Colonic mucosa (tissue), 4 donors: ENCODE results near the gene DIP2C. TPM values are rescaled to one million over a fixed set of nuclear protein-coding genes. Genes with fewer than 3 reads are reported as not detected.

Experiments
- DNase-seq: peaks from one replicate; pipeline ENCODE4 v3.0.0-alpha.2; 2020
- H3K27ac ChIP-seq: fragments of 200-600 bp; one replicate; pipeline ENCODE4 v1.8.0; 2021
- H3K27me3 ChIP-seq: fragments of 200-600 bp; one replicate; pipeline ENCODE4 v1.8.0; 2021
- H3K36me3 ChIP-seq: fragments of 200-600 bp; one replicate; pipeline ENCODE4 v1.8.0; 2021
- H3K4me1 ChIP-seq: fragments of 200-600 bp; one replicate; pipeline ENCODE4 v1.8.0; 2021; ENCODE audit warnings: mild to moderate bottlenecking
- H3K4me3 ChIP-seq: fragments of 200-600 bp; one replicate; pipeline ENCODE4 v1.8.0; 2021
- H3K9ac ChIP-seq, 2 donors: one replicate each; pipeline ENCODE4 v1.7.0; 2013; ENCODE audit warnings: control low read depth in 2 of 2, low read depth in 2 of 2, low read length in 2 of 2
- H3K9me3 ChIP-seq: fragments of 200-600 bp; one replicate; pipeline ENCODE4 v1.8.0; 2021
- CTCF ChIP-seq: fragments of 200-600 bp; IDR thresholded peaks from one replicate; pipeline ENCODE4 v1.8.0; 2022; ENCODE audit warnings: antibody characterized with exemption, mild to moderate bottlenecking
- intact Hi-C: fragments of 100-400 bp; cut with DNase I; formaldehyde crosslinking; loops from one replicate; pipeline ENCODE4 v1.14.1; 2022
- total RNA-seq, 2 donors: library from RNA; stranded (reverse); fragmentation: NEBNext Ultra II Directional in 1 of 2; extraction: Animal tissue kit (Norgen Biotek cat#: 25700) in 1 of 2; gene quantifications; one replicate each; pipeline ENCODE4 v1.2.1, GENCODE V29; 2021
- donor health status: healthy.
- donor health status: DM: no; HTN: no; CAD: no.
- donor health status: DM: no; HTN: no; CAD: no.

DIP2C gene
- total RNA-seq, 2 donors from 2014 or later, result 7.6 to 11.2 TPM

- H3K9me3 ChIP-seq, result no peaks in the 10 kb centered on the region
- H3K9ac ChIP-seq, result no peak overlapping the region
- no peak overlapping the region for H3K4me3 ChIP-seq
- no peaks in the 10 kb centered on the region for H3K36me3 ChIP-seq
- DNase-seq, result no peak
- H3K27me3 ChIP-seq, result no peaks in the 10 kb centered on the region
- no peaks in the 10 kb centered on the region for H3K4me1 ChIP-seq
- no peak for TF ChIP-seq CTCF
- H3K27ac ChIP-seq, result no peak overlapping the region
- intact Hi-C loops, result no loop called here
Observed at GRCh38 chr10:552679-553078, 136.8 kb downstream of the DIP2C start.

GRCh38 chr10:551373-552252 lies 137.9 kb downstream of the DIP2C start:
- Histone ChIP-seq H3K9me3 (no peaks in the 10 kb centered on the region), H3K27me3 (no peaks in the 10 kb centered on the region), H3K4me1 (no peaks in the 10 kb centered on the region), H3K36me3 (no peaks in the 10 kb centered on the region), H3K9ac (no peak overlapping the region), H3K27ac (no peak overlapping the region), H3K4me3 (no peak overlapping the region)
- no peak for DNase-seq
- intact Hi-C loops, result no loop called here
- TF ChIP-seq CTCF, result no peak

GRCh38 chr10:550665-551372 lies 138.6 kb downstream of the DIP2C start:
- no peak overlapping the region for H3K9ac ChIP-seq
- intact Hi-C loops, result no loop called here
- H3K9me3 ChIP-seq, result no peaks in the 10 kb centered on the region
- H3K4me1 ChIP-seq, result no peaks in the 10 kb centered on the region
- no peak overlapping the region for H3K27ac ChIP-seq
- DNase-seq, result no peak
- no peak for TF ChIP-seq CTCF
- H3K27me3 ChIP-seq, result no peaks in the 10 kb centered on the region
- no peak overlapping the region for H3K4me3 ChIP-seq
- no peaks in the 10 kb centered on the region for H3K36me3 ChIP-seq

DNA sequence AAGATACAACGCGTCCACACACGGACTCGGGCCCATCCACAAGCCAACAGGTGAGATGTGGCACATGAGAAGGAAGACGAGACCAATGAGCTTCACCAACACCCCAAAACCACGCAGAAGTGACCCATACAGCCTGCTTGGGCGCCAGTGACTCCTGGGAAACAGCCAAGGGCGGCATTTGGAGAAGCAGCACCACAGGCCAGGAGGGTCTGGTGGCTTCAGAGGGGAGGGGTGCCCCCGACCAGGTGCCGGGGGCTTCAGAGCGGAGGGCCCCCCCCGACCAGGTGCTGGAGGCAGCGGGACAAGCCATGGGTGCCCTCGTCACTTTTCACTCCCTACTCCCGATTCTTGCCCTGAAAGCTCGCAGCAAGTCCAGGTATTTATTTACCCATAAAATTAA lies 140.1 kb downstream of the DIP2C start:
- H3K4me1 ChIP-seq, result no peaks in the 10 kb centered on the region
- H3K27ac ChIP-seq, result no peak overlapping the region
- no peaks in the 10 kb centered on the region for H3K36me3 ChIP-seq
- H3K4me3 ChIP-seq, result no peak overlapping the region
- no peak overlapping the region for H3K9ac ChIP-seq
- H3K27me3 ChIP-seq, result no peaks in the 10 kb centered on the region
- intact Hi-C loops, result no loop called here
- no peak for DNase-seq
- TF ChIP-seq CTCF, result no peak
- no peaks in the 10 kb centered on the region for H3K9me3 ChIP-seq

DNA sequence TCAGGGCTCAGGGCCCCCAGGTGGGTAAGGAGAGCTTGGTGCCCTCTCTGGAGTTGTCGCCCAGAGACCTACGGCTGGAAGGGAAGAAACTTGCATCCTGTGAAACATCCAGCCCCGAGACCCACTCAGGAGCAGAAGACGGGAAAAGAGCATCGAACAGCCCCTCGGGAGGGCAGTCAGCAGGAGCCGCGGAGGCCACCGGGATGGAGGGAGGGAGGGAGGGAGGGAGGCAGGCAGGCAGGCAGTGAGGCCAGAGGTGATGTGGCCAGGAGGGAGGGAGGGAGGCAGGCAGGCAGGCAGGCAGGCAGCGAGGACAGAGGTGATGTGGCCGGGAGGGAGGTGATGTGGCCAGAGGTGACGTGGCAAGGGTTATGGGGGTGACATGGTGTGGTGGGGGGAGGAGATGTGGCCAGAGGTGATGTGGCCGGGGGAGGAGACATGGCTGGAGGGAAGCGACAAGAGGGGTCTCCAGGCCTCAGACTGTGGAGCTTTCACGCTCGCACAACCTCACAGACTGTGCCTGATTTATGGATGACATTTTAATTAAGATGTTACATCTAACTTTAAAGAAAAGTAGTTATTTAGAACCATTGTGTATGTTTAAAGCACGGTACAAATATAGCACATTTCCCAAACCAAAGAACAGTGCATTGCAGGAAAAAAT lies 141.1 kb downstream of the DIP2C start:
- Histone ChIP-seq H3K27ac (no peak overlapping the region), H3K9me3 (no peaks in the 10 kb centered on the region), H3K36me3 (no peaks in the 10 kb centered on the region), H3K4me1 (no peaks in the 10 kb centered on the region), H3K4me3 (no peak overlapping the region), H3K27me3 (no peaks in the 10 kb centered on the region), H3K9ac (no peak overlapping the region)
- no peak for DNase-seq
- intact Hi-C loops, result no loop called here
- TF ChIP-seq CTCF, result no peak
